ENCODE measurements around the gene KDF1. TPM values are rescaled to one million over a fixed set of nuclear protein-coding genes. Genes with fewer than 3 reads are reported as not detected.

KDF1 gene
- polyA plus RNA-seq, 1 of the 3 experiments (the other 2 are of a cell fraction) = not detected

DNA sequence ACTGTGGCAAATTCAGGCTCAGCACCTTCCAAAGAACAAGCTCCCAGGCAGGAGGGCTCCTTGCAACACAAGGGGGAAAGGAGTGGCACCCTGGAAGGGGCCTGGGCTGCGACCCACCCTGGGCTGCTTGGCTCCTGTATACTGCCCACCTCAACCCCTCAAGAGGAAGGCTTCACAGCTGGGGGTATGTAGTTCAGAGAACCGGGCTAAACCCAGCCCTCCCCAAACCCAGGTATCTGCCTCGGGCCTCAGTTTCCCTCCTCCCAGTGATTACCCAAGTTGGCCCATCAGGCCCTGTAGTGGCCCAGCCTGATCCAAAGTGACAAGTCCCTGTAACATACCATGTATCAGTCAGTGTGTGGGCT, 44.9 kb upstream of the KDF1 start:
- H4K20me1 ChIP-seq (ENCODE audit: insufficient read depth) = no peaks in the 10 kb centered on the region
- no peaks in the 10 kb centered on the region for H3K9me3 ChIP-seq
- no peak overlapping the region for H3K4me2 ChIP-seq
- no peaks in the 10 kb centered on the region for H3K27me3 ChIP-seq (ENCODE audit: insufficient read depth)
- H3K79me2 ChIP-seq (ENCODE audit: insufficient read depth) = 0 out of 2 replicates have a peak, but pooled peaks cover 3% of the 10 kb centered on the region
- no peaks in the 10 kb centered on the region for H3K36me3 ChIP-seq (replicated peaks in 1 of 2; ENCODE audit: control insufficient read depth in 1 of 2, insufficient read depth in 2 of 2, low read length in 1 of 2)
- TF ChIP-seq JUND (IDR thresholded peaks at IDR 0.05) = no peak
- TF ChIP-seq, protein P1, sequence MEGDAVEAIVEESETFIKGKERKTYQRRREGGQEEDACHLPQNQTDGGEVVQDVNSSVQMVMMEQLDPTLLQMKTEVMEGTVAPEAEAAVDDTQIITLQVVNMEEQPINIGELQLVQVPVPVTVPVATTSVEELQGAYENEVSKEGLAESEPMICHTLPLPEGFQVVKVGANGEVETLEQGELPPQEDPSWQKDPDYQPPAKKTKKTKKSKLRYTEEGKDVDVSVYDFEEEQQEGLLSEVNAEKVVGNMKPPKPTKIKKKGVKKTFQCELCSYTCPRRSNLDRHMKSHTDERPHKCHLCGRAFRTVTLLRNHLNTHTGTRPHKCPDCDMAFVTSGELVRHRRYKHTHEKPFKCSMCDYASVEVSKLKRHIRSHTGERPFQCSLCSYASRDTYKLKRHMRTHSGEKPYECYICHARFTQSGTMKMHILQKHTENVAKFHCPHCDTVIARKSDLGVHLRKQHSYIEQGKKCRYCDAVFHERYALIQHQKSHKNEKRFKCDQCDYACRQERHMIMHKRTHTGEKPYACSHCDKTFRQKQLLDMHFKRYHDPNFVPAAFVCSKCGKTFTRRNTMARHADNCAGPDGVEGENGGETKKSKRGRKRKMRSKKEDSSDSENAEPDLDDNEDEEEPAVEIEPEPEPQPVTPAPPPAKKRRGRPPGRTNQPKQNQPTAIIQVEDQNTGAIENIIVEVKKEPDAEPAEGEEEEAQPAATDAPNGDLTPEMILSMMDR (IDR thresholded peaks at IDR 0.05) = no peak
- DNase-seq = no peak
- no peaks in the 10 kb centered on the region for H3K9me2 ChIP-seq
- no peak overlapping the region for H3K9ac ChIP-seq
- H3K27ac ChIP-seq (ENCODE audit: low read depth in 2 of 2, low read length in 1 of 2) = no peak overlapping the region
- H3K4me1 ChIP-seq (ENCODE audit: control insufficient read depth in 1 of 2, insufficient read depth in 2 of 2, low read depth in 1 of 2, low read length in 1 of 2) = peaks cover 10% of the 10 kb centered on the region in 2 experiments; a peak in 3 of 4 replicates
- ChIA-PET CTCF (interaction anchor here (1.2 to 1.8 kb wide), 5 partner anchors 9 to 92 kb away, joined by 3 to 9 read pairs (median 5); no protein-coding TSS in a partner anchor), POLR2A (no interaction called here)
- H2AFZ ChIP-seq (ENCODE audit: low read depth) = no peak overlapping the region
- peaks cover 4% of the 10 kb centered on the region for H3F3A ChIP-seq (replicated peaks; ENCODE audit: insufficient read depth)
- no peak overlapping the region for H3K4me3 ChIP-seq (ENCODE audit: low read depth in 2 of 2, low read length in 1 of 2)
- 75% methylated on average over 2 of the region's 3 CpGs for WGBS (ENCODE audit: low lambda C conversion rate)

- Histone ChIP-seq H4K20me1 (ENCODE audit: insufficient read depth) (no peaks in the 10 kb centered on the region), H3K27me3 (ENCODE audit: insufficient read depth) (no peaks in the 10 kb centered on the region), H3K4me3 (ENCODE audit: low read depth in 2 of 2, low read length in 1 of 2) (no peak overlapping the region), H3K9me2 (no peaks in the 10 kb centered on the region), H3F3A (replicated peaks; ENCODE audit: insufficient read depth) (peaks cover 7% of the 10 kb centered on the region), H3K9me3 (no peaks in the 10 kb centered on the region), H3K27ac (ENCODE audit: low read depth in 2 of 2, low read length in 1 of 2) (no peak overlapping the region), H2AFZ (ENCODE audit: low read depth) (no peak overlapping the region), H3K9ac (no peak overlapping the region), H3K4me1 (ENCODE audit: control insufficient read depth in 1 of 2, insufficient read depth in 2 of 2, low read depth in 1 of 2, low read length in 1 of 2) (peaks cover 10 to 16% of the 10 kb centered on the region in 2 experiments; a peak in 3 of 4 replicates), H3K79me2 (ENCODE audit: insufficient read depth) (no peaks in the 10 kb centered on the region), H3K36me3 (replicated peaks in 1 of 2; ENCODE audit: control insufficient read depth in 1 of 2, insufficient read depth in 2 of 2, low read length in 1 of 2) (no peaks in the 10 kb centered on the region), H3K4me2 (no peak overlapping the region)
- TF ChIP-seq GABPA (IDR thresholded peaks at IDR 0.05; ENCODE audit: low read depth) (no peak), TCF12 (IDR thresholded peaks at IDR 0.05) (no peak), TAF1 (IDR thresholded peaks at IDR 0.05; ENCODE audit: borderline replicate concordance, low read depth, low read length) (no peak)
- WGBS (ENCODE audit: low lambda C conversion rate) = 80% methylated on average over 8 of the region's 10 CpGs
- ChIA-PET POLR2A (interaction anchor here (0.7 kb wide), 1 partner anchor 8 kb away, joined by 3 read pairs; no protein-coding TSS in a partner anchor), CTCF (interaction anchor here (1.2 to 1.8 kb wide), 5 partner anchors 9 to 93 kb away, joined by 3 to 9 read pairs (median 5); no protein-coding TSS in a partner anchor)
- peak; percentile 57 for DNase-seq
These were observed 44.4 kb upstream of the KDF1 start for GRCh38 chr1:27004471-27005165.

- ChIA-PET CTCF (interaction anchor here (1.4 to 1.8 kb wide), 4 partner anchors 8 to 93 kb away, joined by 3 to 9 read pairs (median 6); no protein-coding TSS in a partner anchor), POLR2A (interaction anchor here (0.7 kb wide), 1 partner anchor 9 kb away, joined by 3 read pairs; no protein-coding TSS in a partner anchor)
- H3K36me3 ChIP-seq (replicated peaks in 1 of 2; ENCODE audit: control insufficient read depth in 1 of 2, insufficient read depth in 2 of 2, low read length in 1 of 2) = no peaks in the 10 kb centered on the region
- no peaks in the 10 kb centered on the region for H3K27me3 ChIP-seq (ENCODE audit: insufficient read depth)
- WGBS (ENCODE audit: low lambda C conversion rate) = 89% methylated on average over 6 of the region's 7 CpGs
- peaks cover 11% of the 10 kb centered on the region for H3F3A ChIP-seq (replicated peaks; ENCODE audit: insufficient read depth)
- no peak overlapping the region for H3K27ac ChIP-seq (ENCODE audit: low read depth in 2 of 2, low read length in 1 of 2)
- no peak overlapping the region for H3K4me2 ChIP-seq
- no peak for TF ChIP-seq USF1 (IDR thresholded peaks at IDR 0.05; ENCODE audit: borderline replicate concordance, low read depth)
- TF ChIP-seq TCF12 (IDR thresholded peaks at IDR 0.05) = no peak
- no peak for TF ChIP-seq TAF1 (IDR thresholded peaks at IDR 0.05; ENCODE audit: borderline replicate concordance, low read depth, low read length)
- TF ChIP-seq ZBTB33 (IDR thresholded peaks at IDR 0.05; ENCODE audit: borderline replicate concordance, low read depth) = no peak
- no peak for TF ChIP-seq RXRA (IDR thresholded peaks at IDR 0.05; ENCODE audit: borderline replicate concordance, low read depth)
- TF ChIP-seq EP300 (IDR thresholded peaks at IDR 0.05; ENCODE audit: borderline replicate concordance in 1 of 2, low read depth in 1 of 2, low read length in 1 of 2) = no peak
- no peak for TF ChIP-seq GABPA (IDR thresholded peaks at IDR 0.05; ENCODE audit: low read depth)
- TF ChIP-seq RFX5 (IDR thresholded peaks at IDR 0.05; ENCODE audit: low read length) = no peak
- no peak overlapping the region for H3K9ac ChIP-seq
- H3K9me3 ChIP-seq = no peaks in the 10 kb centered on the region
- H3K4me1 ChIP-seq (ENCODE audit: control insufficient read depth in 1 of 2, insufficient read depth in 2 of 2, low read depth in 1 of 2, low read length in 1 of 2) = peaks cover 10 to 21% of the 10 kb centered on the region in 2 experiments; a peak in 3 of 4 replicates
- H3K4me3 ChIP-seq (ENCODE audit: low read depth in 2 of 2, low read length in 1 of 2) = no peak overlapping the region
- DNase-seq = no peak
- H2AFZ ChIP-seq (ENCODE audit: low read depth) = no peak overlapping the region
- H4K20me1 ChIP-seq (ENCODE audit: insufficient read depth) = no peaks in the 10 kb centered on the region
- H3K79me2 ChIP-seq (ENCODE audit: insufficient read depth) = no peaks in the 10 kb centered on the region
- no peaks in the 10 kb centered on the region for H3K9me2 ChIP-seq
These were observed 43.6 kb upstream of the KDF1 start for GRCh38 chr1:27003745-27004470.
